Ectodermal cell (in vitro differentiated cells): ENCODE results near the gene PLEKHA6.

Experiments used
- H3K27ac ChIP-seq: 2 replicates; pipeline ENCODE4 v1.7.0; 2013; ENCODE audit warnings: mild to moderate bottlenecking, low read depth, low read length; ENCODE audit not compliant: insufficient read depth, poor library complexity, severe bottlenecking
- H3K27me3 ChIP-seq: 2 replicates; pipeline ENCODE4 v1.7.0; 2013; ENCODE audit warnings: mild to moderate bottlenecking, low read length; ENCODE audit not compliant: insufficient read depth, control insufficient read depth, poor library complexity, severe bottlenecking
- H3K36me3 ChIP-seq: one replicate; pipeline ENCODE4 v1.7.0; 2013; ENCODE audit warnings: low read length; ENCODE audit not compliant: control insufficient read depth, insufficient read depth
- H3K4me1 ChIP-seq: one replicate; pipeline ENCODE4 v1.7.0; 2013; ENCODE audit warnings: low read length; ENCODE audit not compliant: control insufficient read depth, insufficient read depth
- H3K4me3 ChIP-seq: 2 replicates; pipeline ENCODE4 v1.7.0; 2013; ENCODE audit warnings: low read depth, low read length, control low read depth; ENCODE audit not compliant: insufficient read depth
- H3K9me3 ChIP-seq: 2 replicates; pipeline ENCODE4 v1.7.0; 2013; ENCODE audit warnings: mild to moderate bottlenecking, low read length, moderate library complexity; ENCODE audit not compliant: control insufficient read depth
- WGBS, 2 experiments: methylation state at CpG; one replicate each; pipeline ENCODE4 v1.1.7; 2013; ENCODE audit warnings: missing lambda C conversion rate in 2 of 2; 5-methylcytosine and 5-hydroxymethylcytosine counted together

The PLEKHA6 gene

DNA sequence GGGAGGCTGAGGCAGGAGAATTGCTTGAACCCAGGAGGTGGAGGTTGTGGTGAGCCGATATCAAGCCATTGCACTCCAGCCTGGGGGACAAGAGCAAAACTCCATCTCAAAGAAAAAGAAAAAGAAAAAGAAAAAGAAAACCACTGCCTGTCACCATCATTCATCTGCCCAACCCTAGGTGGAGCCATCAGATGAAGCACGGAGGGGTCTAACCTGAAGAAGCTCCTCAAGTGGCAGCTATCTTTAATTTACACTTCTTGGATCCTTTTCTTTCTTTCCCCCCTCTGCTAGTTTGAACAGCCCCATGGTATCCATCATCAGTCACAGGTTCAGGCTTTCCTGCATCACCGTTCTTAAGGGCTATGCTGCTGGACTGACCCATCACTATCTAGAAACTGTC, 57.0 kb downstream of the PLEKHA6 start:
- Histone ChIP-seq H3K4me3 (no peak overlapping the region), H3K36me3 (no peaks in the 10 kb centered on the region), H3K9me3 (no peaks in the 10 kb centered on the region), H3K4me1 (peaks cover 6% of the 10 kb centered on the region), H3K27me3 (peaks cover 5% of the 10 kb centered on the region), H3K27ac (no peak overlapping the region)
- WGBS, 2 experiments: 88 to 91% methylated on average over 3 of the region's 3 CpGs

DNA sequence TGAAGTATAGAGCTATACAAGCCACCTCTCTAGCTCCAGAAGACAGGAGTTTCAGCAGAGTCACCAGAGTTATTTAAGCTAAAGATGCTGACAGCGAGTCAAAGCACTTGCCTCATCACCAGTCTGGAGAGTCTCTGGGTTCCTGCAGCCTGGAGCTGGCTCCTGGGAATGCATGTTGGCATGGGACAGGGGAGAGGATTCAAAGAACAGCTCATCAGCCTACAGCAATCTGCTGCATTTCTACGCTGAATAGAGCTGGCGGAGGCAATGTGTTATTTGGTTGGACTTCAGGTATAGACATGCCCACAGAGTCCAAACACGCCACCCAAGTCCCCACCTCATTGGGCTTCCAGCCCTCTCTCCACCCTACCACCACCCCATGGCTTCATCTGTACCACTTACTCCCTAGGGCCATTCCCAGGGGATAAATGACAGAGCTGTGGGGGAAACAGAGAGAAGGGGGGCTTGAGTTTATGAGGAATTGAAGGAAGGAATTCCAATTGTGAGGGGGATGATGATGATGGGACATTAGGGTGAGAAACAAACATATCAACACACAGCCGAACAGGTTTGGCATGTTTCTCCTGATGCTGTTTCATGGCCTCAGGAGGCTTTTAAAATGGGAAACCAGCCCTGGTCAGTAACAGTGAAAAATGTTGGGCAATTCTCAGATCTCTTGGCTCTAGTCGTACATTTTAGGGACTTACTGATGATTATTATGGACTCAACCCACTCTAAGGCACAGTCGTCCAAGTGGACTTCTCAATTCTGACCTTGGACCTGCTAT, 58.4 kb downstream of the PLEKHA6 start:
- no peak overlapping the region for H3K4me3 ChIP-seq
- H3K9me3 ChIP-seq: no peaks in the 10 kb centered on the region
- H3K27ac ChIP-seq: no peak overlapping the region
- peaks cover 5% of the 10 kb centered on the region for H3K27me3 ChIP-seq
- no peaks in the 10 kb centered on the region for H3K36me3 ChIP-seq
- 93 to 96% methylated on average over 7 of the region's 7 CpGs for WGBS, 2 experiments
- peaks cover 8% of the 10 kb centered on the region for H3K4me1 ChIP-seq

DNA sequence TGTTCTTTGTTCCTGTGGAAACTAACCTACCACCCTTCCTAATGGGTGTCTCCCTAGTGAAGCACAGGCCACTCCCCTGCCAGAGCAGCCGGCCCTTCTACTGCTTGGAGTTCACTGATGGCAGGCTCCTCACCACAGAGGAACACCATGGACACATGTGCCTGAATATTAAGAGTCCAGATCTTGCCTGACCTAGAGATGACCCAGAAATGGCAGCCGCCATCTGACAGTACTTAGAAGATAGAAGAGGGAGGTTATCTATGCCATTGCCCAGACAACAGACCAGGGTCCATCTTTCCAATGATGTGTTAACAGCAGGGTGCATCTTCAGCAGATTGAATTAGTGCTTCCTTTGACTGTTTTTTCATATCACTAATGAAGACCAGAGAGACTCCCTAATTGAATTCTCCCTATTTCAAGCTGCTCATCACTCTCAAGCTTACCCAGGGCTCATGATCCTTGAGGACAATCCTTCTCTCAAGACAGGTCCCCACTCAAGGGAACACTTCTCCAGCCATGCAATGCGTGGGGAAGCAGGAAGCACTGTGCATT, 59.8 kb downstream of the PLEKHA6 start:
- Histone ChIP-seq H3K9me3 (no peaks in the 10 kb centered on the region), H3K36me3 (no peaks in the 10 kb centered on the region), H3K4me3 (no peak overlapping the region), H3K4me1 (peaks cover 18% of the 10 kb centered on the region), H3K27me3 (peaks cover under 1% of the 10 kb centered on the region), H3K27ac (no peak overlapping the region)
- WGBS, 2 experiments: 91 to 95% methylated on average over 3 of the region's 3 CpGs

DNA sequence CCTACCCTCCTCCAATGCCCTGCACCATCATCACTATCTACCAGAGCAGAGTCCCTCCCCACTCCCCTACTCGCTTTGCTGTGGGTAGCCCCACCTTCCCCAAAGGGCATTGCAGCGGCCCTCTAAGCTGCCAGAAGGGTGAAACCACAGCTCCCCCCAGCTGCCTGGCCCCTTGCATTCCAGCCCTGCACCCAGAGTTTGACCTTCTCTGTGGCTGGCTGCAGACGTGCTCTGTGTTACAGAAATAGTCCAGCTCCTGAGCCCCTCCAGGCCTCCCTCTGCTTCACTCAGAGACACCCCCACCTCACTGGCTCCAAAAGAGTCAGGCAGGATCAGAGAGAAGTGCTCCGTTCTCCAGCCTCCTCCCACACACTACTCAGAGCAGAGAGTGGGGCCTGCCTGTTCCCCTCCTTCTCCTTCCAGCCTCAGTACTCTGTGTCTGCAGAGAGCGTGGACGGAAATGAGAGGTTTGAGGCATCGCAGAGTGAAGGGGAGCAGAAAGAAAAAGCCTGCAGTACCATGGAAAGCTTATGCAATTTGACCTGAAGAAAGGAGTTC, 63.2 kb downstream of the PLEKHA6 start:
- H3K4me1 ChIP-seq: peaks cover 18% of the 10 kb centered on the region
- H3K27ac ChIP-seq: no peak overlapping the region

DNA sequence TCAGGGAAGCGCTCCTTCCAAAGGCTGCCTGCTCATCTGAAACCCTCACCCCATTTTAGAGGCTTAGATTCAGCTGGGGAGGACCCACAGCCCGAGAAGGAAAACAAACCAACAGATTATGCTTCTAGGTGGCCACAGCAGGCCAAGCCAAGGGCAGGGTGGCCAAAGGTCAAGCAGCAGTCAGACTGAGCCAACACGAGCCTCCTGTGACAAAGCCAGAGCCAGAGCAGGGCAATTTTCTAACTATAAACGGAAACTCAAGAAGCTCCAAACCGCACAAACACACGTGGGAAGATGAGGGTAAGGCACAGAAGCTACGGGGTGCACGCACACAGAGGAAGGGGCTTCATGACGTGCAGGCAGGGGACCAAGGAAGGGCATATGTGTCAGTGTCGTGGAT, 64.1 kb downstream of the PLEKHA6 start:
- WGBS, 2 experiments: 85 to 88% methylated on average over 10 of the region's 10 CpGs
- H3K4me1 ChIP-seq: peaks cover 18% of the 10 kb centered on the region
- H3K27ac ChIP-seq: no peak overlapping the region

More for the DNA sequence above, 63.2 kb downstream of the PLEKHA6 start:
- no peaks in the 10 kb centered on the region for H3K36me3 ChIP-seq
- no peaks in the 10 kb centered on the region for H3K9me3 ChIP-seq
- 48 to 56% methylated on average over 7 of the region's 7 CpGs for WGBS, 2 experiments
- H3K4me3 ChIP-seq: no peak overlapping the region
- no peaks in the 10 kb centered on the region for H3K27me3 ChIP-seq

DNA sequence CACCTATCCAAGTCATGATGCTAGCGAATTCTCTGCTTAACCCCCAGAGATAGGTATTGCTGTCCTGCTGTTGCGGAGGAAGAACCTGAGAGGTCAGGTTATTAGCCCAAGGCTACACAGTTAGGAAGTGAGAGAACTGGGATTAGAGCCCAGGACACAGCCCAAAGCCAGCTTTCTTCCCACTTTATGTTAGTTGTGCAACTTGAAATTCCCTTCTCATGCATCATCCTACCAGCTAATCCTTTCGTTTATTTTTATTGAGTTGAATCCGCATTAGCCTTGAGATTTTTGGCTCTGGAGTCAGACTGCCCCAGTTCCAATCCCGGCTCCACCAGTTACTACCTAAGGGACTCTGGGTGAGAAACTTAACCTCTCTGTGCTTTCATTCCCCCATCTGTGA, 65.4 kb downstream of the PLEKHA6 start:
- no peaks in the 10 kb centered on the region for H3K27me3 ChIP-seq
- H3K4me3 ChIP-seq: no peak overlapping the region
- H3K36me3 ChIP-seq: no peaks in the 10 kb centered on the region
- WGBS, 2 experiments: 82 to 87% methylated on average over 5 of the region's 5 CpGs
- peaks cover 20% of the 10 kb centered on the region for H3K4me1 ChIP-seq
- no peaks in the 10 kb centered on the region for H3K9me3 ChIP-seq
- no peak overlapping the region for H3K27ac ChIP-seq

More for the DNA sequence above, 64.1 kb downstream of the PLEKHA6 start:
- Histone ChIP-seq H3K4me3 (no peak overlapping the region), H3K27me3 (no peaks in the 10 kb centered on the region), H3K9me3 (no peaks in the 10 kb centered on the region), H3K36me3 (no peaks in the 10 kb centered on the region)

DNA sequence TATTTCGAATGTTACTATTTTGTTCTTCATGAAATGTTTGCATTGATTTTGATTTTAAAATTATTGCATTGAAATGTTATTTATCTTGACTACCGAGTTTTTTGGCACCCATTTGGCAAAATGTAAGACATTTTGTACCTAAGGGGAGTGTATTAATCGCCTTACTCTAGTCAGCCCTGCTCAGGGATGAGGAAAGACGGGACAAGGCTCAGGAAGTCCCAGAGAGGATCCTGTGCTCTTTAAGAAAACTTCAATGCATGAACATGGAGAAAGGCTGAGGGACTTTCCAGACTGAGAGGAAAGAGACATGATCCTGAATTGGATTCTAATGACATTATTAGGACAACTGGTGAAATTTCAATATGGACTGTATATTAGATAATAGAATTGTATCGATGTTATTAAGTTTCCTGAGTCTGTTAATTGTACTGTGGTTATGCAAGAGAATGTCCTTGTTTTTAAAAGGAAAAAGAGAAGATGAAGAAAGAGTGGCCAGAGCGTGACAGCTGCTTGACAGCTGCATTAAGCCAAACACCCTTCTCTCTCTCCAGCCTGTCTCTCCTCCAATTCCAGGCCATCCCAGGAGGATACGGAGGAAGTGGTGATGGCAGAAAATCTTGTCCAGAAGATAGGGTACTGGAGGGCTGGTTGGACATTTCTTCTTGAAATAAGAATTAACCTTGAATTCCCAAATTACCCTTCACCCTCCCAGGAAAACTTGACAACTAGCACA, 66.0 kb downstream of the PLEKHA6 start:
- 92% methylated on average over 6 to 7 of the region's 7 CpGs for WGBS, 2 experiments
- peaks cover 21% of the 10 kb centered on the region for H3K4me1 ChIP-seq

DNA sequence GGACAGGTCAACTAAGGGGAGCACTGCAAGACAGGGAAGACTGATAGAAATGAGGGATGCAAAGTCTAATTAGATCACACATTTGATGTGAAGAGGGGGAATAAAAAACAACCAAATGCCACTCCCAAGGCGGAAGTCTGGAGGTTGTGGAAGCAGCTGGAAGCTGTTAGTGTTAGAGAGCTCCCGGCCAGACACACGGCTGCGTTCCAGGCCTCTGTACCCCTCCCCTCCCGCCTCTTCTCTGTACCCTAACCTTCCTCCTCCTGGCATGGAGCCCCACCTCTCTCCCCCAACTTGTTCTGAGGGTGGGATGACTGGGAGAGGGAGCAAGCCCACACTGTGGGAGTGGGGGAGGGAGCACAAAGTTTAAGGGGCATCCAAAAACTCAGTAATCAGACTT, 67.0 kb downstream of the PLEKHA6 start:
- Histone ChIP-seq H3K4me1 (peaks cover 21% of the 10 kb centered on the region), H3K27ac (no peak overlapping the region), H3K36me3 (no peaks in the 10 kb centered on the region), H3K4me3 (no peak overlapping the region), H3K9me3 (no peaks in the 10 kb centered on the region), H3K27me3 (no peaks in the 10 kb centered on the region)
- WGBS, 2 experiments: 79 to 85% methylated on average over 4 to 5 of the region's 5 CpGs

More for the DNA sequence above, 66.0 kb downstream of the PLEKHA6 start:
- Histone ChIP-seq H3K27me3 (no peaks in the 10 kb centered on the region), H3K4me3 (no peak overlapping the region), H3K27ac (no peak overlapping the region), H3K36me3 (no peaks in the 10 kb centered on the region), H3K9me3 (no peaks in the 10 kb centered on the region)

DNA sequence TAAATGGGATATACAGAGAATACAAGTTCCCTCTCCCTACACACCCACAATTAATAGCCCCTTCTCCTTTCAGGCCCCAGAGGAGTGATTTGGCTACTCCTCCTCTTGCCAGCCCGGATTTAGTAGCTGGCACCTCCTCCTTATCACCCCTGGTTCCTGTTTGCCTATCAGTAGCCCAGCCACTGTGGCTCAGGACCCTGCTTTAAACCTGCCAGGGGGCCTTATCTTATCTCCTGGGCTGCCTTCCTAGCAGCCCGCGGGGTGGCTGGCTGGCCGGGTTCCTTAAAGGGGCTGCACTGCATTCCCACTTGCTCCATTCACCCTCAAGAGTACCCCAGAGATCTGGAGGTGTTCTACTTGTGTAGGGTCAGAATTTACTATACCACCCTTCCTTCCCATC, 70.4 kb downstream of the PLEKHA6 start:
- H3K4me3 ChIP-seq: no peak overlapping the region
- H3K27ac ChIP-seq: no peak overlapping the region
- no peaks in the 10 kb centered on the region for H3K36me3 ChIP-seq
- no peaks in the 10 kb centered on the region for H3K9me3 ChIP-seq
- WGBS, 2 experiments: 9 to 11% methylated on average over 4 of the region's 4 CpGs
- peaks cover 16% of the 10 kb centered on the region for H3K4me1 ChIP-seq
- H3K27me3 ChIP-seq: no peaks in the 10 kb centered on the region

DNA sequence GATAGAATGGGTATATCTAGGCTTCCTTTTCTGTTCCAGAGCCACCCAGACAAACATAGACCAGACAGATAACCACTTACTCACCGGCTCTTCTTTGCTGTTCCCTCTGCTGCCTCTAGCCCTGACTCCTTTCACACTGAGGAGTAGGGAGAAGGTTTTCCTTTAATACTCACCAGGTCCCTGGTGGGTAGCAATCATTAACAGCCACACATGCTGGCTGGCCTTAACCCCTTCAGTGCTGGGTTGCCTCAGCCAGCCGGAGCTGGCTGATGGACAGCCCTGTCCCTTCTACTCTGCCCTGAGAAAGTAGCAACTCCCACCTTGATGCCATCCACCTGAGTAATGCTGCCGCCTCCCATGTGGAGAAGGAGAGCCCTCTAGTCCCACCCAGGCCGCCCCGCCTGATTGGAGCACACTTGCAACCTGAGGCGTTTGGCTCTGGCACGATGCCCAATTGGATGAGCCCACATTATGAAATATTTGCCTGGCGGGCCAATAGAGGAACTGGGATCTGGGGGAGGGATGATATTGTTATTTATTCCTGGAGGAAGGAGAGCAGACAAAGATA, 71.6 kb downstream of the PLEKHA6 start:
- H3K36me3 ChIP-seq: no peaks in the 10 kb centered on the region
- no peak overlapping the region for H3K27ac ChIP-seq
- no peak overlapping the region for H3K4me3 ChIP-seq
- no peaks in the 10 kb centered on the region for H3K9me3 ChIP-seq
- H3K27me3 ChIP-seq: no peaks in the 10 kb centered on the region
- H3K4me1 ChIP-seq: peaks cover 28% of the 10 kb centered on the region
- WGBS, 2 experiments: 68 to 72% methylated on average over 8 of the region's 8 CpGs
